Brain microvascular endothelial cell (primary cell): ENCODE measurements around the gene TSSC4.

Experiments
- DNase-seq: peaks from one replicate; pipeline ENCODE4 v3.0.0-alpha.2; 2020
- H3K27ac ChIP-seq: fragments of 250-450 bp; sonication (Bioruptor Pico); 2 replicates; pipeline ENCODE4 v1.5.1; 2020; ENCODE audit warnings: mild to moderate bottlenecking, moderate library complexity
- H3K27me3 ChIP-seq: fragments of 250-450 bp; sonication (Bioruptor Pico); replicated peaks from 2 replicates; pipeline ENCODE4 v1.5.1; 2020; ENCODE audit warnings: mild to moderate bottlenecking
- H3K36me3 ChIP-seq: fragments of 250-450 bp; sonication (Bioruptor Pico); replicated peaks from 2 replicates; pipeline ENCODE4 v1.5.1; 2020; ENCODE audit warnings: mild to moderate bottlenecking
- H3K4me3 ChIP-seq: 2 replicates; pipeline ENCODE4 v1.5.1; 2011; ENCODE audit warnings: low read depth, mild to moderate bottlenecking, control low read depth, low read length, moderate library complexity
- CTCF ChIP-seq: IDR thresholded peaks from 2 replicates; pipeline ENCODE4 v1.5.1; 2011; ENCODE audit warnings: low read depth, mild to moderate bottlenecking, moderate library complexity, low read length, control low read depth, inconsistent platforms; ENCODE audit errors: missing control alignments
- in situ Hi-C: cut with HindIII; loops from 2 replicates; pipeline ENCODE4 v1.10.0; 2017; ENCODE audit warnings: low sequenced_read_pairs, low pct_ligation_motif_present

Gene TSSC4

GRCh38 chr11:2368178-2368850 is 32.2 kb upstream of the TSSC4 start:
- Histone ChIP-seq H3K36me3 (no peaks in the 10 kb centered on the region), H3K4me3 (no peak overlapping the region), H3K27me3 (no peaks in the 10 kb centered on the region), H3K27ac (no peak overlapping the region)
- TF ChIP-seq CTCF = no peak
- in situ Hi-C loops = no loop called here
- no peak for DNase-seq

GRCh38 chr11:2368851-2369180 is 31.7 kb upstream of the TSSC4 start:
- H3K27me3 ChIP-seq = no peaks in the 10 kb centered on the region
- no peaks in the 10 kb centered on the region for H3K36me3 ChIP-seq
- TF ChIP-seq CTCF = no peak
- no peak for DNase-seq
- no peak overlapping the region for H3K4me3 ChIP-seq
- in situ Hi-C loops = no loop called here
- no peak overlapping the region for H3K27ac ChIP-seq

GRCh38 chr11:2369320-2369719 is 31.2 kb upstream of the TSSC4 start:
- no peaks in the 10 kb centered on the region for H3K36me3 ChIP-seq
- in situ Hi-C loops = no loop called here
- no peak for DNase-seq
- no peak overlapping the region for H3K27ac ChIP-seq
- H3K27me3 ChIP-seq = no peaks in the 10 kb centered on the region
- no peak overlapping the region for H3K4me3 ChIP-seq
- TF ChIP-seq CTCF = no peak

GRCh38 chr11:2369896-2370295 is 30.7 kb upstream of the TSSC4 start:
- Histone ChIP-seq H3K27me3 (no peaks in the 10 kb centered on the region), H3K27ac (no peak overlapping the region), H3K4me3 (no peak overlapping the region), H3K36me3 (no peaks in the 10 kb centered on the region)
- in situ Hi-C loops = no loop called here
- TF ChIP-seq CTCF = no peak
- no peak for DNase-seq

- in situ Hi-C loops = no loop called here
- H3K27me3 ChIP-seq = no peaks in the 10 kb centered on the region
- no peak for DNase-seq
- no peak overlapping the region for H3K4me3 ChIP-seq
- H3K27ac ChIP-seq = no peak overlapping the region
- no peak for TF ChIP-seq CTCF
- H3K36me3 ChIP-seq = no peaks in the 10 kb centered on the region
These were observed 25.9 kb upstream of the TSSC4 start for GRCh38 chr11:2374456-2375201.
